Kidney (tissue), 14 donors: ENCODE data around the gene GTF2IRD1. TPM values are rescaled to one million over a fixed set of nuclear protein-coding genes. Genes with fewer than 3 reads are reported as not detected.
"Not testable (repeated sequence)": the region's sequence is repeated elsewhere in the genome, so short reads cannot be mapped to it uniquely, and the experiment has no call there.

ENCODE experiments used
- DNase-seq, 5 donors: peaks; one replicate each; pipeline ENCODE4 v3.0.0-alpha.2; 2013 to 2020
- FAIRE-seq: peaks from 2 replicates; lab custom pipeline; 2012; peaks lifted over from hg19 to GRCh38; lab: Jason Lieb, UNC
- H3K27ac ChIP-seq, 2 donors: one replicate each; pipeline ENCODE4 v1.7.0; 2013; ENCODE audit warnings: low read depth in 2 of 2, low read length in 2 of 2, inconsistent platforms in 1 of 2
- H3K27me3 ChIP-seq: one replicate; pipeline ENCODE4 v1.7.1; 2013; ENCODE audit warnings: low read length, inconsistent platforms; ENCODE audit not compliant: control insufficient read depth, insufficient read depth
- H3K36me3 ChIP-seq, 3 donors: one replicate each; pipeline versions ENCODE4 v1.7.0 to v1.7.1; 2013; ENCODE audit warnings: low read length in 3 of 3, control low read depth in 1 of 3, inconsistent platforms in 1 of 3; ENCODE audit not compliant: insufficient read depth in 3 of 3, control insufficient read depth in 2 of 3
- H3K4me1 ChIP-seq, 3 donors: one replicate each; pipeline versions ENCODE4 v1.7.0 to v1.7.1; 2013; ENCODE audit warnings: low read length in 3 of 3, inconsistent platforms in 1 of 3, low read depth in 1 of 3; ENCODE audit not compliant: control insufficient read depth in 2 of 3, insufficient read depth in 2 of 3
- H3K4me3 ChIP-seq, 3 donors: one replicate each; pipeline versions ENCODE4 v1.7.0 to v1.8.1; 2013; ENCODE audit warnings: low read length in 3 of 3, control low read depth in 1 of 3, inconsistent platforms in 1 of 3
- H3K9ac ChIP-seq, 3 donors: one replicate each; pipeline versions ENCODE4 v1.7.0 to v1.7.1; 2013; ENCODE audit warnings: low read length in 3 of 3, control low read depth in 1 of 3, inconsistent platforms in 1 of 3
- H3K9me3 ChIP-seq, 3 donors: one replicate each; pipeline versions ENCODE4 v1.7.0 to v1.7.1; 2013; ENCODE audit warnings: low read length in 3 of 3, control low read depth in 1 of 3, inconsistent platforms in 1 of 3; ENCODE audit not compliant: control insufficient read depth in 2 of 3, insufficient read depth in 1 of 3
- intact Hi-C: fragments of 100-400 bp; cut with DNase I; formaldehyde crosslinking; loops from one replicate; pipeline ENCODE4 v1.11.1; 2022
- polyA plus RNA-seq: library from polyadenylated mRNA; stranded (reverse); fragments of 350-450 nt; fragmentation: Illumina TruSeq; extraction: RNeasy Lipid Tissue Mini Kit (QIAGEN cat#74804); gene quantifications from one replicate; pipeline ENCODE4 v1.2.3, GENCODE V29; 2014; ENCODE audit warnings: low read depth, low replicate concordance; ENCODE audit not compliant: insufficient read depth
- total RNA-seq: library from RNA; stranded (reverse); fragmentation: NEBNext Ultra II Directional; extraction: Animal tissue kit (Norgen Biotek cat#: 25700); gene quantifications from one replicate; pipeline ENCODE4 v1.2.1, GENCODE V29; 2021
- TF ChIP-seq, protein P1 (sequence below): IDR thresholded peaks from 3 replicates; pipeline ENCODE4 v1.5.1; 2012; ENCODE audit warnings: mild to moderate bottlenecking, moderate library complexity, borderline replicate concordance; ENCODE audit not compliant: insufficient read depth; ENCODE audit errors: extremely low read depth
- donor health status: control.
- donor health status: control.
- donor health status: control.
- donor health status: control.
- donor health status: control.
- donor health status: DM: yes; HTN: yes; CAD: no.
- donor health status: Normal renal cell carcinoma (clear cell type).

GTF2IRD1 gene
- total and polyA plus RNA-seq, 2 donors from 2014 or later: 28.2 to 35.8 TPM

- peaks cover 0 to 7% (median 0%) of the 10 kb centered on the region in 3 donors for H3K36me3 ChIP-seq
- no peak for DNase-seq
- H3K4me3 ChIP-seq: no peak overlapping the region
- TF ChIP-seq, protein P1, sequence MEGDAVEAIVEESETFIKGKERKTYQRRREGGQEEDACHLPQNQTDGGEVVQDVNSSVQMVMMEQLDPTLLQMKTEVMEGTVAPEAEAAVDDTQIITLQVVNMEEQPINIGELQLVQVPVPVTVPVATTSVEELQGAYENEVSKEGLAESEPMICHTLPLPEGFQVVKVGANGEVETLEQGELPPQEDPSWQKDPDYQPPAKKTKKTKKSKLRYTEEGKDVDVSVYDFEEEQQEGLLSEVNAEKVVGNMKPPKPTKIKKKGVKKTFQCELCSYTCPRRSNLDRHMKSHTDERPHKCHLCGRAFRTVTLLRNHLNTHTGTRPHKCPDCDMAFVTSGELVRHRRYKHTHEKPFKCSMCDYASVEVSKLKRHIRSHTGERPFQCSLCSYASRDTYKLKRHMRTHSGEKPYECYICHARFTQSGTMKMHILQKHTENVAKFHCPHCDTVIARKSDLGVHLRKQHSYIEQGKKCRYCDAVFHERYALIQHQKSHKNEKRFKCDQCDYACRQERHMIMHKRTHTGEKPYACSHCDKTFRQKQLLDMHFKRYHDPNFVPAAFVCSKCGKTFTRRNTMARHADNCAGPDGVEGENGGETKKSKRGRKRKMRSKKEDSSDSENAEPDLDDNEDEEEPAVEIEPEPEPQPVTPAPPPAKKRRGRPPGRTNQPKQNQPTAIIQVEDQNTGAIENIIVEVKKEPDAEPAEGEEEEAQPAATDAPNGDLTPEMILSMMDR: no peak
- H3K4me1 ChIP-seq: peaks cover 0 to 4% (median 4%) of the 10 kb centered on the region in 3 donors
- no peak overlapping the region for H3K9ac ChIP-seq
- FAIRE-seq: no peak
- H3K27ac ChIP-seq: no peak overlapping the region
- H3K27me3 ChIP-seq: no peaks in the 10 kb centered on the region
- H3K9me3 ChIP-seq: no peaks in the 10 kb centered on the region
- intact Hi-C loops: no loop called here
Observed at GRCh38 chr7:74496272-74496671, 42.6 kb downstream of the GTF2IRD1 start.

- H3K4me3 ChIP-seq, intact Hi-C loops, H3K9me3 ChIP-seq, H3K27ac ChIP-seq, FAIRE-seq, DNase-seq, H3K36me3 ChIP-seq, H3K9ac ChIP-seq, H3K27me3 ChIP-seq, H3K4me1 ChIP-seq: not testable (repeated sequence)
Observed at GRCh38 chr7:74496773-74497172, 43.1 kb downstream of the GTF2IRD1 start.

- intact Hi-C loops: no loop called here
- TF ChIP-seq, protein P1: no peak
- H3K27ac ChIP-seq: no peak overlapping the region
- peaks cover 0 to 7% (median 0%) of the 10 kb centered on the region in 3 donors for H3K36me3 ChIP-seq
- FAIRE-seq (no peak), DNase-seq (no peak)
- peaks cover 0 to 8% (median 4%) of the 10 kb centered on the region in 3 donors for H3K4me1 ChIP-seq
- H3K27me3 ChIP-seq: no peaks in the 10 kb centered on the region
- H3K9ac ChIP-seq: no peak overlapping the region
- H3K4me3 ChIP-seq: no peak overlapping the region
- H3K9me3 ChIP-seq: no peaks in the 10 kb centered on the region
Observed at GRCh38 chr7:74498354-74498753, 44.6 kb downstream of the GTF2IRD1 start.

GRCh38 chr7:74498996-74499834, 45.5 kb downstream of the GTF2IRD1 start:
- Histone ChIP-seq H3K9me3 (no peaks in the 10 kb centered on the region), H3K4me1 (peaks cover 0 to 8% (median 4%) of the 10 kb centered on the region in 3 donors), H3K27ac (no peak overlapping the region), H3K4me3 (no peak overlapping the region), H3K27me3 (no peaks in the 10 kb centered on the region), H3K9ac (no peak overlapping the region), H3K36me3 (peaks cover 0 to 7% (median 0%) of the 10 kb centered on the region in 3 donors)
- FAIRE-seq (no peak), DNase-seq (no peak)
- intact Hi-C loops: no loop called here
- TF ChIP-seq, protein P1: no peak
